ENCODE measurements around the gene GALK1.
"Not testable (repeated sequence)": the region's sequence is repeated elsewhere in the genome, so short reads cannot be mapped to it uniquely, and the experiment has no call there.

GALK1 gene

DNA sequence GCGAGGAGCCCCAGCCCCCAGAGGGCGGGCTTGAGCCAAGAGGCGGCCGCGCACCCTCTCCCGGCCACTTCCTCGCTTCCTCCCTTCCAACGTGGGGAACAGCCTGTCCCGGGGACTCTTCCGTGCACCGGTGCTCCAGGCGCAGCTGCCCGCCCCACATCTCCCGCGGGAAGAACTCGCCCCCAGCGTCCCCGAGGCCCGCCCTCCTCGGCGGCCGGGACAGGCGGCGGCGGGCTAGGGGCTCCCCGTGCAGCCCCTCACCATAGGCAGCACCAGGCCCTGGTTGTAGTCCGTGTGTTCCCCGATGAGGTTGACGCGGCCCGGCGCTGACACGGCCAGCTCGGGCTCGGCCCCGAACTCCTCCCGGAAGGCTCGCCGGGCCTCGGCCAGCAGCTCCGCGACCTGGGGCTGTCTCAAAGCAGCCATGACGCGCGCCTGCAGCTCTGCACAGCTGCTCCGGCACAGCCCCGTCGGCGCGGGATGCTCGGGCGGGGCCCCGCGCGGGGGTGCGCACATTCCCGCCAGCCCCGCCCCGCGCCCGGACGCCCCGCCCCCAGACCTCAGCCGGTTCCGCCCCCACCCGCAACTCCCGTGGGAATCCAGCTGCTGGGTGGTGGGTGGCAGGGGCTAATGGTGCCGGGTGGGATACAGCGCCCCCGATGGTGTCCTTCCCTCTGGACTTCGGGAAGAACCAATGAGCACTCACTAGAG, at the start of gene GALK1:
Gene GALK1, minus strand, starts transcription at position 482 of the 711 bp plus-strand sequence. Its CDS starts 56 bp downstream, at position 426.
- peak; percentile 94 for DNase-seq (ENCODE audit: low spot score)

DNA sequence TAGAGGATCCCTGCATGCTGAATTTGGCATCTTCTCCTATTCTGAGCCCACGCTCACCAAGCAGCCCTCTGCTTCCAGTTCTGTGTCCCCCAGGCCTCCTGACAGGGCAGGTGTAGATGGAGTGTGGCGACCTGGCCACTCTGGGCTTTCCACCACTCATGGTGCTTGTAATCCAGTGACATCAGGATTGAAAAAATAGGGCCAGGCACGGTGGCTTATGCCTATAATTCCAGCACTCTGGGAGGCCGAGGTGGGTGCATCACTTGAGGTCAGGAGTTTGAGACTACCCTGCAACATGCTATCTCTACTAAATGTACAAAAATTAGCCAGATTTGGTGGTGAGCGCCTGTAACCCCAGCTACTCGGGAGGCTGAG, 49.0 kb upstream of the GALK1 start:
- DNase-seq (ENCODE audit: low spot score) = no peak

DNA sequence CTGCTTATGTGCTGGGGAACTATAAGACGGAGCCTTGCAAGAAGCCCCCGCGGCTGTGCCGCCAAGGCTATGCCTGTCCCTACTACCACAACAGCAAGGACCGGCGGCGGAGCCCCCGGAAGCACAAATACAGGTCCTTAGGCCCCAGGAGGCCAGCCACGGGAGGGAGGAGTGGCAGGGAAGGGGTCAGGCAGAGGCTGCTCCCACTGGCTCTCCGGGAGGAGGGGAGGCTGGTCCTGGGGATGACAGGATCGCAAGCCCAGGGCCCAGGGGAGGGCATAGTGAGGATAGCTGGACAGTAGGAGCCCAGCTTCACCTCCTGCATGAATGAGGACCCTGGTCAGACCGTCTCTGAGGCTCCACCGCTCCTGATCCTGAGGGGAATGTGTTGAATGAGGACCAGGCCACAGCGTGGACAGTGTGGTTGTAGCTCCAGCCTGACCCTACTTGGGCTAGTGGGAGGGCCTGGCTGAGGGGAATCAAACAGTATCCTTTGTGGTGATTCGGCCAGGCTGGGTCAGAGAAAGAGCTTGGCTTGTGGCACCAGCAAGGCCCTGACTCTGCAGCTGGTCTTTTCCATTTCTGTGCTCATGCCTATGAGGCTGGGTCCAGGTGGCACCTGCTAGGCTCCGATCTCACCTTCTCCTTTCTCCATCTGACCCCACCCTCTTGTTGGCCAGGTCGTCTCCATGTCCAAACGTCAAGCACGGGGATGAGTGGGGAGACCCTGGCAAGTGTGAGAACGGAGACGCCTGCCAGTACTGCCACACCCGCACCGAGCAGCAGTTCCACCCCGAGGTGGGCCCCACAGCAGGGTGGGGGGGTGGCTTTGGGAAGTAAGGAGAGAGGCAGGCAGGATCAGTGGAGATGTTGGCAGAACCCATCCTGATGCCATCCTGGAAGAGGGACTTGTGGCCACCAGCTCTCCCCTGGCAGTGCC, 48.4 kb upstream of the GALK1 start:
- no peak for DNase-seq (ENCODE audit: low spot score)

DNA sequence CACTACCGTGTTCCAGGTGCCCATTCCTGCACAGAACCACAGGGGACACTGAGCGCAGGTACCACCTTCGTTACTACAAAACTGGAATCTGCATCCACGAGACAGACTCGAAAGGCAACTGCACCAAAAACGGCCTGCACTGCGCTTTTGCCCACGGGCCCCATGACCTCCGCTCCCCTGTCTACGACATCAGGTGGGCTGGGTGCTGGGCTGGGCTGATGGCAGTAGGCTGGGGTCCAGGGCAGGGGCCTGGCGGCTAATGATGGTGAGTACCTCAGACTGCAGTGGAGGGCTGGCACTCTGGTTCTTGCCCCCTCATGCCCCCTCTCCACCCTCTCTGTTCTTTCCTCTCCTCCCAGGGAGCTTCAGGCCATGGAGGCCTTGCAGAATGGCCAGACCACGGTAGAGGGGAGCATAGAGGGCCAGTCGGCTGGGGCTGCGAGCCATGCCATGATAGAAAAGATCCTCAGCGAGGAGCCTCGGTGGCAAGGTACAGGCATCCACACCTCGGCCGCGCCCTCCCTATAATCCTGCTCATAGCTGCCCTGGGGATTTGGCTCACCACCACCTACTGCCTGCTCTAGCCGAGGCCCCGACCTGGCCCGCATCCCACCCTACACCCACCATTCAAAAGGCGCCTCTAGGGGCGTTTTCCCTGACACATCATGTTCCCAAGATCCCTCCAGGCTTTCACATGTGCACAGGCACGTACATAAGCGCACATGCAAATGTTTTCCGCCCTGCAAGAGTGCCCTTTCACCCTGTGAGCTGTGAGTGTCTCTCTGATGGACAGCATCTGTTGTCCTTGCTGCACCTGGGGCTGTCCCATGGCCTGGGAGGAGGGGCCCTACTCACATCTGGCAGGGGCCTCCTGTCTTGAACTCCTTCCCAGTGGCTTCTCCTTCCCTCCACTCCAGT, 47.4 kb upstream of the GALK1 start:
- DNase-seq (ENCODE audit: low spot score) = no peak

DNA sequence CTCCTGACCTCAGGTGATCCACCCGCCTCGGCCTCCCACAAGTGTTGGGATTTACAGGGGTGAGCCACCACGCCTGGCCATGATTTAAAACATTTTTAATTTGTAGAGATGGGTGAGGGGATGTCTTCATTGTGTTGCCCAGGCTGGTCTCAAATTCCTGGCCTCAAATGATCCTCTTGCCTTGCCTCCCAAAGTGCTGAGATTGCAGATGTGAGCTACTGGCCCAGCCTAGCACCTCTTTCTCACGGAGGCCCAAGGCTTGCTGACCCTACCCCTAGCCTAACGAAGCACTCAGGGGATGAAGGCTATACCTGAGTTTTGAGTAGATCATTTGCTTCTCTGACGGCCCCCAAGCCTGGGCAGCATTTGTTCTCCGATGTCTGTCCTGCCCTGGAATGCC, 46.2 kb upstream of the GALK1 start:
- no peak for DNase-seq (ENCODE audit: low spot score)

DNA sequence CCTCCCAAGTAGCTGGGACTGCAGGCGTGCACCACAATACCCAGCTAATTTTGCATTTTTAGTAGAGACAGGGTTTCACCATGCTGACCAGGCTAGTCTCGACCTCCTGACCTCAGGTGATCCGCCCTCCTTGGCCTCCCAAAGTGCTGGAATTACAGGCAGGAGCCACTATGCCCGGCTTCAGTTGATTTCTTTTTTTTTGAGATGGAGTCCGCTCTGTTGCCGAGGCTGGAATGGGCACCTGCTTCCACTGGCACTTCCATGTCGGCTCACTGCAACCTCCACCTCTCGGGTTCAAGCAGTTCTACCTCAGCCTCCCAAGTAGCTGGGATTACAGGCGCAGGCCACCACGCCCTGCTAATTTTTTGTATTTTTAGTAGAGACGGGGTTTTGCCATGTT, 45.8 kb upstream of the GALK1 start:
- DNase-seq (ENCODE audit: low spot score) = not testable (repeated sequence)

DNA sequence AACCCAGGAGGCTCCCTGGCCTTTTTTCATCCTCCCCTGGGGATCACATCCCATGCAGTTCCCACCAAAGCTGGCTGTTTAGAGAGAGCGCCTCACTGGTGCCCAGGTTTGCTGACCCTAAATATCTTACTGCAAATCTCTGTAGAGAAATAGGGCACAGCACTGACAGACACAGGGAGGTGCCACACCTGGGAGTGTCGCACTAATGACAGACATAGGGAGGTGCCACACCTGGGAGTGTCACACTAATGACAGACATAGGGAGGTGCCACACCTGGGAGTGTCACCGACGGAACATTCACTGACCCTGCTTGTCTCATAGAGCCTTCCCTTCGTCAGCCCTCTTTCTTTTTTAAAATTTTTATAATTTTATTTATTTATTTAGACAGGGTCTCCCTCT, 45.2 kb upstream of the GALK1 start:
- DNase-seq (ENCODE audit: low spot score) = no peak

DNA sequence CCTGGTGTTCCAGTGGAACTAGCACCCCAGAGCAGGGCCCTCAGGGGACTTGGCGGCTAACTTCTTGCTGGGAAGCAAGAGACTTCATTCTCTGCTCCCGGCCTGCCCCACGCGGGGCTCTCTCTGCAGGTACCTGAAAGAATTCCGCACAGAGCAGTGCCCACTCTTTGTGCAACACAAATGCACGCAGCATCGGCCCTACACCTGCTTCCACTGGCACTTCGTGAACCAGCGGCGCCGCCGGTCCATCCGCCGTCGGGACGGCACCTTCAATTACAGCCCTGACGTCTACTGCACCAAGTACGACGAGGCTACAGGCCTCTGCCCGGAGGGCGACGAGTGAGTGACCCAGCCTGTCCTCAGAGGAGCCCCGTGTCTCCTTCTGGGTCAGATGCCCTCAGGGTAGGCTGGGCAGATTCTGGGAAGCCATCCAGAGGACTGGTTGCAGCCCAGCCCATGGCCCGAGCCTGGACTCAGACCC, 44.7 kb upstream of the GALK1 start:
- no peak for DNase-seq (ENCODE audit: low spot score)

DNA sequence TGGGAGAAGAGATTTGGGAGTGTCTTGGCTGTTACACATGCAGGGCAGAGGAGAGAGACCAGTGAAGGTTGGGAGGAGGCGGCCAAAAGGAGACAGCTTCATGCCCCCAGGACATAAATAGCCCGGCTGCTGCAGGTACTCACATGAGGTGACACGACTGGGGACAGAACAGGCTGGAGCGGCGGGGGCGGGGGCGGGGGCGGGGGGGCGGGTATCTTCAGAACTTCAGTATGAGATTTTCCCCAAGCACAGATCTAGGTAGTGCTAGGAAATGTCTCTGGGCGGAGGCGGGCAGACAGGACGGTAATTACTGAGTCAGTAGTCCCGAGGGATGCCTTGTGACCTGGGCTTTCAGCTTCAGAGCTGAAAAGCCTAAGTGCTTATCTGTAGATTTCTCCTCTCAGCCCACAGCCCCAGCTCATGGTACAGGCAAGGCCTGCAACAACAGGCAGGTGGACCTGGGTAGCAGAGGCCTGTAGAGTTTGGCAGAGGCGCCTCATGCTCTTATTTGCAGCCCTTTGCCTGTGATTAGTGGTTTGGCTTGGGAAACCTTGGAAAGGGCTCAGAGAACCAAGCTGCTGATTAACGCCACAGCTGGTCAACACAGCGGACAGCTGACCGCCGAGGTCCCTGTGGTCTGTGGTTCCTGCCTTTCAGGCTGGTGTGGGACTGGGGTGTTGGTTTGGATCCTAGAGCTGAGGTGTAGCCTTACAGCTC, 44.1 kb upstream of the GALK1 start:
- peak; percentile 80 for DNase-seq (ENCODE audit: low spot score)

DNA sequence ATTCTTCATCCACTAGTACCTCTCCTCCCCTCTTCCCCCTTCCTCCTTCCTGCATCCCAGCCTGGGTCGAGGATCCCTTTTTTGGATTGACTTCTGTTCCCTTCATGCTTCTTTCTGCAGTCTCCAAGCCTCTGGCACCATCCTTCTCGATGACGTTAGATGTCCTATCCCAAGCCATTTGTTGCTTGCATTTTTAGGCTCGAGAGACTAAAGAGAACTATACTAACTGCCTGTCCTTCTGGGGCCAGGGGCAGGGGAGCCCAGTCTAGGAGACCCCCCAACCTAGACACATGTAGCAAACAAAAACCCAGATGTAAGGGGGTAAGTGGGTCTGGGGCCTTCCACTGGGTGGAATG, 43.5 kb upstream of the GALK1 start:
- DNase-seq (ENCODE audit: low spot score) = peak; percentile 3

DNA sequence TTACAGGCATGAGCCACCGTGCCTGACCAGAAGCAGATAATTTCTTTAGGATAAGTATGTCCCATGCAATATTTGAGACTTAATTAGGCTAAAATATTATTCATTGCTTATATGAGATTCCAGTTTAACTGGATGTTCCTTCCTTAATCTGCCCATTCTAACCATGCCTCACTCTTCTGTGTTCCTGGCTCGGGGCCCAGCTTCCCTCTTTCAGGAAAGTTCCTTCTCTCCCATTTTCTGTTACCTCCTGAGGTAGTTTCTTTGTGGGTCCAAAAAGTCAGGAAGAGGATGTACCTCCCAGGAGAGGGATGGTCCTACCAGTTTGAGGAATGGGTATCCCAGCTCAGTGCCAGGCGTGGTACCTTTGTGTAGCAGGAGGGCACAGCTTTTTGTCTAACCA, 42.9 kb upstream of the GALK1 start:
- peak; percentile 3 for DNase-seq (ENCODE audit: low spot score)

DNA sequence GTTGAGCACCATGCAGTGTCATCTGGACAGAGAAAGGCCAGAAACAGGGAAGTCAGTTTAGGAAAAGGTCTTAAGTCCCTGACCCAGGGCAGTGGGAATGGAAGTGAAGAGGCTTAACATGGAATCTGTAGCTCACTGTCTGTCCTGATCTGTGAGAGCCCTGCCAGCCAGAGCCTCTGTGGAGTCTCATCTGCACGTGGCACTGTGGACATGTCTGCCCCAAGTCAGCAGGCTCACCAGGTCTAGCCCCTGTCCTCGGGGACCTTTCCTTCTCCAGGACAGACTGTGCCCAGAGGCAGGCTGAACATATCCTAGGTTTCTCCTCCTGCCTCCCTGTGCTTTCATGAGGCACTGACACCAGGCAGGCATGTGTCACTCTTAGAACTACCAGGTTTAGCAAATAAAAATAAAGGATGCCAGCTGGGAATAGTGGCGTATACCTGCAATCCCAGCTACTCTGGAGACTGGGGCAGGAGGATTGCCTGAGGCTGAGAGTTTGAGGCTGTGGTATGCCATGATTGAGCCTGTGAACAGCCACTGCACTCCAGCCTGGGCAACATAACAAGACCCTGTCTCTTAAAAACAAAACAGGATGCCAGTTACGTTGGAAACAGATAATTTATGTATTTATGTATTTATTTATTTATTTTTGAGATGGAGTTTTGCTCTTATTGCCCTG, 42.0 kb upstream of the GALK1 start:
- DNase-seq (ENCODE audit: low spot score) = no peak

DNA sequence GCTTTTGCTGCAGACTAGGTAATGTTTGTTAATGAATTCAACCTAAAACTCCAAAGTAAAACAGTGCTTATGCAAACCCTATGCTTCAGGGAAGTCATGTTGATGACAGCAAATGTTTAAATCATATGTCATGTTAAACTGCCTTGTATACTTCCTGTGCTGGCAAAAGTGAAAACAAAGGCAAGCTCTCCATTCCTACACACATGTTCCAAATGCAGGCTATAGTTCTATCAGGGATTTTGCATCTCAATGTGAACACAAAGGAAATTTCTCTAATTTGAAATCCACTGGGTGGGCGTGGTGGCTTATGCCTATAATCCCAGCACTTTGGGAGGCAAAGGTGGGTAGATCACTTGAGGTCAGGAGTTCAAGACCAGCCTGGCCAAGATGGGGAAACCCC, 38.9 kb upstream of the GALK1 start:
- no peak for DNase-seq (ENCODE audit: low spot score)

DNA sequence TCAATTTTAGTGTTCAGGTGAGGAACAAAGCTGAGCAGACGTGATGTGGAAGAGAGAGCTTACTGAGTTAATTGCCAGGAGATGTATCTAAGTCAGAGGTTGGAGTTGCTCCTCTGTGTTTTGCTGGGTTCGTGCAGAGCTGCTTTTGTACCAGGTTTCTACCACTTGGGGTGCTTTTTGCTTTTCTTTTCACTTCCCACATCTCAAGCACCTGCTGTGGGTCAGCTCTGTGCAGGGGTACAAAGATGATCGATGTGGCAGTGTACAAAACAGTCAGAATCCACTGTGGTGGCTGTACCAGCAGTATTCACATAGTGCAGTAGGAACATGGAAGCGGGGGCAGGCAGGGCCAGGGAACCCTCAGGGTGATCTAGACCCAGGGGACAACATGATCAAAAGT, 34.4 kb upstream of the GALK1 start:
- no peak for DNase-seq (ENCODE audit: low spot score)

DNA sequence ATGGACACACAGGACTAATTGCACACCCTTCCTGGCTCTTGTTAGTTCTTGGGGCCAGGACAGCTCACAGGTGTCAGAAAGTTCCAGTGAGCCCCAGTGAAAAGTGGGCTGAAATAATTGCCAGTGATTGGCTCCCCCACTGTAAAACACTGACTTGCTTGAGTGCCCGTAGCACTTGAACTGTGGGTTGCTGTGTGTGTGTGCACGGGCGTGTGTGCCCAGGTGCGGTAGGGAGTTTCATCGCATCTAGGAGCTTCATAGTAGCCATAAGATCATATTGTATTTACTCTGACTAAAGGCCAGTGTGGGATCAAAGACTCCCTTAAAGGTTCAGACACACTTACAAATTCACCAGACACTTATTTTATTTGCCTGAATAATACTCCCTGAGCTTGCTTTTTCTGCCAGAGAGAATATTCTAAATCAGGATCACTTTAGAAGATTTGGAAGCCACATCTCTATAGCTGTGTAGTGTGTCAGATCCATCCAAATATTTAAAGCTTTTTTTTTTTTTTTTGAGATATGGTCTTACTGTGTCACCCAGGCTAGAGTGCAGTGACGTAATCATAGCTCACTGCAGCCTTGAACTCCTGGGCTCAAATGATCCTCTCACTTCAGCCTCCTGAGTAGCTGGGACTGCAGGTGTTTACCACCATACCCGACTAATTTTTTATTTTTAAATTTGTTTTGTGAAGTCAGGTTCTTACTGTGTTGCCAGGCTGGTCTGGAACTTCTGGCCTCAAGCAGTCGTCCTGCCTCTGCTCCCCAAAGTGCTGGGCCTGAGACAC, 31.0 kb upstream of the GALK1 start:
- DNase-seq (ENCODE audit: low spot score) = no peak

DNA sequence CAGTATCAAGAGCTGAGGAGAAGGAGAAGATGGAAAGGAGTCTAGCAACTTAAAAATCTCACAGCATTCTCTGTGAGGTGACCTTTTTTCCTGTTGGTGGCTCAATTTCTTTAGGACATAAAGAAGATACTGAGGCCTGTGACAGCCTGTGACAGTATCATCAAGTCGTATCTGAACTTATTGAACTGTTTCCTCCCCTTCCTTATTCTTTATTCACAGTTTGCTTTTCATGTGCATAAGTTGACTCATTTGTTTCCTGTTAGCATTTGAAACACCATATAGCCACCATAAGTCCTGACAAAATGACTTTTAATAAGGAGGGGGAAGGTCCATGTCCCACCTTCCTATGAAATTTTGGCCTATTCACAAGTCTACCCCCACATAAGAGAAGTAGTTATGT, 28.5 kb upstream of the GALK1 start:
- DNase-seq (ENCODE audit: low spot score) = no peak

DNA sequence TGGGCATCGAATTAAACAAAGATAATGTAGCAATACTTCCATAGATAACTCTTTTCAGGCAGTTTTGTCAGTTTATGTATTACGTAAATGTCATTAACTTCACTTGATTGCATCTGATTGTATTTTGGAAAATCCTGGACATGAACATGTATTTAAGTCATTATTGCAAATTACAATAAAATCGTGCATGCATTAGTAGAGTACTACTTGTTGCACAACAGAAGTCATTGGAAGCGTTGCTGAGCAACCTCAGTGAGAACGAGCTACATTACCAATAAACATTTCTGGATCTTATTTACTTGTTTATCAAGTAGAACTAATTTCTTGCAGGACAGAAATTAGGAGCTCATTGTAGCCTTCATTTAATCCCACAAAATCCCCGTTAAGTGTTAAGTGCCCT, 26.3 kb upstream of the GALK1 start:
- no peak for DNase-seq (ENCODE audit: low spot score)

DNA sequence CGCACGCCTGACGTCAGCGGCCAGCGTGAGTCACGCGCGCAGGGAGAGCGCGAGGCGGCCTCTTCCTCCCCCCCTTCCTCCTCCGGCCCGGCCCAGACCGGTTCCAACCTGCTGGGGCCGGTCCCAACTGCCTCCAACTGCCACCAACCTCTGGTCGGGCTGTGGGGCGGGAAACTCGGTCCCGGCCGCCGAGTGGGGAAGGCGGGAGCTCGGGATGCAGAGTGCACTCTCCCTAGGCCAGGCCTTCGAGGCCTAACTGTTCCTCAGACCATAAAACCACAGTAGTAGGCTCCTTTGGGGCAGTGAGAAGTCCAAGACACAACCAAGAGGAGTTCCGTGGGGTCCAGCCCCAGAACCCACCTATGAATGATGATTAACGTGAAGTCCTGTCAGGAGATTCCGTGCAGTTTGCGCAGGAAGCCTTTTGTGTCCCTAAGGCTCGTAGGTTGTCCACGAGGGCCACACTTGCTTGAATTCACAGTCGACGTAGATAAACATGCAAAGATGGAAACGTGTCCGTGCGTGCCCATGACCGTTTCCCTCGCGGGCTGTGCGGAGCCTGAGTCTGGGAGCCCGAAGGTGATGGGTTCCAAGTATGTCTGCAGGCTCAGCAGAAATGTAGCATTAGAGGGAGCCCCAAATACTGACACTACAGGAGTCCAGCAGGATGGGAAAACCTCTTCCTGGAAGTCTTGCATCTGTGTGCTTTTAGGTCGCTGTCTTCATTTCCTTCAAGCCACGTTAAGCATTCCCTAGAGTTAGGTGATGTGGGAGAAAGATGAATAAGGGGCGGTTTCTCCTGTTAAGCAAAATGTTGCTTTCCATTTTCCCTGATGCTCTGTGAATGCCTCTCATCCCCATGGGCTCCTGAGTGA, 20.3 kb upstream of the GALK1 start:
- peak; percentile 96 for DNase-seq (ENCODE audit: low spot score)

DNA sequence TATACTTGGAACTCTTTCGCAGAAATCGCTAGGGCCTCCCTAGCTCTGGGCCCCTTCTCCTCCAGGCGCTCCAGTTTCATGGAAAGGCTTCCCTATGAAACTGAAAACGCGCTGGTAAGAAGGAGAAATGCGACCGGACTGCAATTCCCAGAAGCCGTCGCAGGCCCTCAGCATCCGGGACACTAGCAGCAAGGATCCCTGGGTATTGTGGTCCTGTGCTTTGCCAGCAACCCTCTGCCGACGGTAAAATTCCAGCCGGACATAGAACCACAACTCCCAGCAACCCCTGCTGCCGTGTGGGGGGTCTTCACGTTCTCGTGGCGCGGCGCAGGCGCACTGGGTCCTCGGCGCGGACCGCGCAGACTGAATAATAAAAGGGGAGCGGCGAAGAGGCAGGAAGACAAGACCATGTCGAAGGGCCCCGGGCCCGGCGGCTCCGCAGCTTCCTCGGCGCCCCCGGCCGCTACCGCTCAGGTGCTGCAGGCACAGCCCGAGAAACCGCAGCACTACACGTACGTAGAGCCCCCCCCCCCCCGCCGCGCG, 19.6 kb upstream of the GALK1 start, which contains the start of gene UNK:
Gene UNK, plus strand, starts transcription at position 334 of the 543 bp plus-strand sequence. Its CDS starts 75 bp downstream, at position 409.
- DNase-seq (ENCODE audit: low spot score) = peak; percentile 97

Data from AG20443 (cell line).